BLaER1 treated with 17β-estradiol and CSF1 and Interleukin-3, amounts not matched to agents 10 nM and 100 nM (cell line): ENCODE results near the gene FRMPD4.

Experiments used
- H3K27ac ChIP-seq, 11 experiments: shearing (Covaris generic); formaldehyde crosslinking; 2 replicates each; pipeline ENCODE4 v1.8.1; 2022
- H3K27me3 ChIP-seq, 11 experiments: shearing (Covaris generic); formaldehyde crosslinking; 2 replicates each; pipeline ENCODE4 v1.8.1; 2022
- H3K36me3 ChIP-seq, 11 experiments: shearing (Covaris generic); formaldehyde crosslinking; 2 replicates each; pipeline ENCODE4 v1.8.1; 2022
- H3K4me1 ChIP-seq, 10 experiments: shearing (Covaris generic); formaldehyde crosslinking; 2 replicates each; pipeline ENCODE4 v1.8.1; 2022
- H3K4me2 ChIP-seq, 11 experiments: shearing (Covaris generic); formaldehyde crosslinking; 2 replicates each; pipeline ENCODE4 v1.8.1; 2022
- H3K4me3 ChIP-seq, 10 experiments: shearing (Covaris generic); formaldehyde crosslinking; 2 replicates each; pipeline ENCODE4 v1.8.1; 2022
- H3K9ac ChIP-seq, 11 experiments: shearing (Covaris generic); formaldehyde crosslinking; 2 replicates each; pipeline ENCODE4 v1.8.1; 2022
- H3K9me3 ChIP-seq, 11 experiments: shearing (Covaris generic); formaldehyde crosslinking; replicated peaks in 1 of 11; 2 replicates each; pipeline ENCODE4 v1.8.1; 2022
- H4K20me1 ChIP-seq, 11 experiments: shearing (Covaris generic); formaldehyde crosslinking; 2 replicates each; pipeline ENCODE4 v1.8.1; 2022
- Cebpa-rat ChIP-seq, 11 experiments: shearing (Covaris generic); IDR thresholded peaks; 2 replicates each; pipeline ENCODE4 v1.8.1; 2022

The FRMPD4 gene

GRCh38 chrX:12611471-12611870 lies 473.2 kb downstream of the FRMPD4 start:
- Histone ChIP-seq H3K4me2 (no peak overlapping the region), H3K9ac (no peak overlapping the region), H3K4me1 (peaks cover 0 to 17% (median 3%) of the 10 kb centered on the region in 10 experiments; a peak in 9 of 20 replicates), H3K4me3 (no peak overlapping the region), H3K27me3 (peaks cover 92 to 100% (median 98%) of the 10 kb centered on the region in 11 experiments), H3K36me3 (no peaks in the 10 kb centered on the region), H3K27ac (no peak overlapping the region), H4K20me1 (peaks cover 0 to 8% (median 0%) of the 10 kb centered on the region in 11 experiments; a peak in 3 of 22 replicates), H3K9me3 (peaks cover 0 to 15% (median 0%) of the 10 kb centered on the region in 11 experiments; a peak in 5 of 22 replicates)
- TF ChIP-seq Cebpa-rat (IDR thresholded peaks at IDR 0.05) = no peak

- H3K9ac ChIP-seq = no peak overlapping the region
- H3K27ac ChIP-seq = no peak overlapping the region
- no peaks in the 10 kb centered on the region for H3K36me3 ChIP-seq
- no peak for TF ChIP-seq Cebpa-rat (IDR thresholded peaks at IDR 0.05)
- H3K9me3 ChIP-seq = peaks cover 0 to 20% (median 0%) of the 10 kb centered on the region in 11 experiments; a peak in 7 of 22 replicates
- no peaks in the 10 kb centered on the region; a peak in 2 of 22 replicates for H4K20me1 ChIP-seq
- H3K4me3 ChIP-seq = no peak overlapping the region
- peaks cover 0 to 14% (median 3%) of the 10 kb centered on the region in 10 experiments; a peak in 9 of 20 replicates for H3K4me1 ChIP-seq
- peaks cover 92 to 100% (median 98%) of the 10 kb centered on the region in 11 experiments for H3K27me3 ChIP-seq
- H3K4me2 ChIP-seq = no peak overlapping the region
Measured at GRCh38 chrX:12614266-12614665, 476.0 kb downstream of the FRMPD4 start.

- no peak for TF ChIP-seq Cebpa-rat (IDR thresholded peaks at IDR 0.05)
- peaks cover 0 to 9% (median 0%) of the 10 kb centered on the region in 10 experiments; a peak in 5 of 20 replicates for H3K4me1 ChIP-seq
- H3K4me2 ChIP-seq = no peak overlapping the region
- no peak overlapping the region for H3K9ac ChIP-seq
- no peaks in the 10 kb centered on the region for H3K36me3 ChIP-seq
- peaks cover 87 to 99% (median 98%) of the 10 kb centered on the region in 11 experiments for H3K27me3 ChIP-seq
- peaks cover 2 to 28% (median 7%) of the 10 kb centered on the region in 11 experiments; a peak in 19 of 22 replicates for H3K9me3 ChIP-seq
- no peak overlapping the region for H3K4me3 ChIP-seq
- no peaks in the 10 kb centered on the region; a peak in 2 of 22 replicates for H4K20me1 ChIP-seq
- H3K27ac ChIP-seq = no peak overlapping the region
Measured at GRCh38 chrX:12615061-12615460, 476.8 kb downstream of the FRMPD4 start.

- H3K27me3 ChIP-seq = peaks cover 68 to 88% (median 81%) of the 10 kb centered on the region in 11 experiments
- no peak overlapping the region for H3K4me2 ChIP-seq
- no peak overlapping the region for H3K27ac ChIP-seq
- no peak overlapping the region for H3K9ac ChIP-seq
- H3K4me3 ChIP-seq = no peak overlapping the region
- TF ChIP-seq Cebpa-rat (IDR thresholded peaks at IDR 0.05) = no peak
- H3K4me1 ChIP-seq = no peaks in the 10 kb centered on the region
- H4K20me1 ChIP-seq = no peaks in the 10 kb centered on the region; a peak in 1 of 22 replicates
- no peaks in the 10 kb centered on the region for H3K36me3 ChIP-seq
- peaks cover 13 to 28% (median 19%) of the 10 kb centered on the region in 11 experiments for H3K9me3 ChIP-seq
Measured at GRCh38 chrX:12617241-12617640, 479.0 kb downstream of the FRMPD4 start.

- no peak overlapping the region for H3K27ac ChIP-seq
- no peak overlapping the region for H3K4me2 ChIP-seq
- no peaks in the 10 kb centered on the region for H3K36me3 ChIP-seq
- H4K20me1 ChIP-seq = peaks cover 0 to 5% (median 0%) of the 10 kb centered on the region in 11 experiments; a peak in 1 of 22 replicates
- no peak overlapping the region for H3K9ac ChIP-seq
- H3K4me1 ChIP-seq = no peaks in the 10 kb centered on the region
- no peak overlapping the region for H3K4me3 ChIP-seq
- peaks cover 0 to 16% (median 0%) of the 10 kb centered on the region in 11 experiments; a peak in 4 of 22 replicates for H3K9me3 ChIP-seq
- peaks cover 95 to 99% (median 98%) of the 10 kb centered on the region in 11 experiments for H3K27me3 ChIP-seq
- no peak for TF ChIP-seq Cebpa-rat (IDR thresholded peaks at IDR 0.05)
Measured at GRCh38 chrX:12647230-12647629, 509.0 kb downstream of the FRMPD4 start.

- Histone ChIP-seq H3K9ac (no peak overlapping the region), H3K27ac (no peak overlapping the region), H3K4me2 (no peak overlapping the region), H3K4me1 (no peaks in the 10 kb centered on the region), H4K20me1 (peaks cover 0 to 3% (median 0%) of the 10 kb centered on the region in 11 experiments; a peak in 1 of 22 replicates), H3K36me3 (no peaks in the 10 kb centered on the region), H3K4me3 (no peak overlapping the region), H3K27me3 (peaks cover 94 to 99% (median 97%) of the 10 kb centered on the region in 11 experiments), H3K9me3 (peaks cover 0 to 23% (median 4%) of the 10 kb centered on the region in 11 experiments; a peak in 4 of 22 replicates)
- TF ChIP-seq Cebpa-rat (IDR thresholded peaks at IDR 0.05) = no peak
Measured at GRCh38 chrX:12648995-12649394, 510.7 kb downstream of the FRMPD4 start.

- peaks cover 0 to 26% (median 9%) of the 10 kb centered on the region in 11 experiments; a peak in 10 of 22 replicates for H3K9me3 ChIP-seq
- H3K4me1 ChIP-seq = peaks cover 0 to 13% (median 6%) of the 10 kb centered on the region in 10 experiments; a peak in 6 of 20 replicates
- no peaks in the 10 kb centered on the region for H3K36me3 ChIP-seq
Measured at GRCh38 chrX:12657433-12657832, 519.2 kb downstream of the FRMPD4 start.

GRCh38 chrX:12657881-12658280 lies 519.6 kb downstream of the FRMPD4 start:
- H3K9ac ChIP-seq = no peak overlapping the region

More at GRCh38 chrX:12657433-12657832, 519.2 kb downstream of the FRMPD4 start:
- H3K27ac ChIP-seq = no peak overlapping the region
- H3K4me2 ChIP-seq = peak overlapping the region in 5 of 11 experiments; percentile 8 to 25 (median 10); a peak in 8 of 22 replicates
- H3K4me3 ChIP-seq = no peak overlapping the region
- H3K9ac ChIP-seq = no peak overlapping the region
- no peak for TF ChIP-seq Cebpa-rat (IDR thresholded peaks at IDR 0.05)
- H4K20me1 ChIP-seq = no peaks in the 10 kb centered on the region; a peak in 1 of 22 replicates
- peaks cover 80 to 95% (median 91%) of the 10 kb centered on the region in 11 experiments for H3K27me3 ChIP-seq

GRCh38 chrX:12661464-12661863 lies 523.2 kb downstream of the FRMPD4 start:
- H3K36me3 ChIP-seq = no peaks in the 10 kb centered on the region
- TF ChIP-seq Cebpa-rat (IDR thresholded peaks at IDR 0.05) = no peak
- no peak overlapping the region for H3K4me2 ChIP-seq
- no peak overlapping the region for H3K9ac ChIP-seq
- no peak overlapping the region for H3K4me3 ChIP-seq
- H3K27ac ChIP-seq = no peak overlapping the region
- H4K20me1 ChIP-seq = no peaks in the 10 kb centered on the region; a peak in 1 of 22 replicates
- H3K27me3 ChIP-seq = peaks cover 53 to 89% (median 81%) of the 10 kb centered on the region in 11 experiments
- peaks cover 0 to 13% (median 6%) of the 10 kb centered on the region in 10 experiments; a peak in 6 of 20 replicates for H3K4me1 ChIP-seq
- peaks cover 9 to 58% (median 29%) of the 10 kb centered on the region in 11 experiments; a peak in 20 of 22 replicates for H3K9me3 ChIP-seq

More at GRCh38 chrX:12657881-12658280, 519.6 kb downstream of the FRMPD4 start:
- Histone ChIP-seq H3K27me3 (peaks cover 76 to 93% (median 88%) of the 10 kb centered on the region in 11 experiments), H3K4me1 (peaks cover 0 to 13% (median 6%) of the 10 kb centered on the region in 10 experiments; a peak in 6 of 20 replicates), H4K20me1 (no peaks in the 10 kb centered on the region; a peak in 1 of 22 replicates), H3K9me3 (peaks cover 0 to 26% (median 10%) of the 10 kb centered on the region in 11 experiments; a peak in 11 of 22 replicates), H3K36me3 (no peaks in the 10 kb centered on the region), H3K4me3 (no peak overlapping the region), H3K27ac (no peak overlapping the region), H3K4me2 (peak overlapping the region in 8 of 11 experiments; percentile 1 to 30 (median 12); a peak in 9 of 22 replicates)
- no peak for TF ChIP-seq Cebpa-rat (IDR thresholded peaks at IDR 0.05)
